K562 (cell line): ENCODE measurements around the gene CNPY4. TPM values are rescaled to one million over a fixed set of nuclear protein-coding genes. Genes with fewer than 3 reads are reported as not detected.

Source experiments
- ARNT ChIP-seq, 2 experiments: fragments of 450-650 bp; IDR thresholded peaks; 2 replicates each; pipeline ENCODE4 v1.6.1; 2016; ENCODE audit warnings: mild to moderate bottlenecking in 1 of 2
- CBX3 ChIP-seq, 2 experiments: IDR thresholded peaks; 1 replicate in 1 of 2; 2 replicates in 1 of 2; pipeline ENCODE4 v1.6.1; 2012; ENCODE audit warnings: inconsistent platforms in 2 of 2, low read length in 2 of 2, borderline replicate concordance in 1 of 2, control low read depth in 1 of 2
- CBX5 ChIP-seq: IDR thresholded peaks from 2 replicates; pipeline ENCODE4 v1.6.1; 2014; ENCODE audit warnings: low read depth, borderline replicate concordance
- E2F3 ChIP-seq: fragments of 250-450 bp; sonication (Bioruptor Pico); IDR thresholded peaks from 2 replicates; pipeline ENCODE4 v1.4.0; 2020; ENCODE audit warnings: mild to moderate bottlenecking
- EGR1 ChIP-seq: fragments of 450-650 bp; conservative IDR thresholded peaks from 2 replicates; pipeline ENCODE4 v1.6.1; 2017; ENCODE audit warnings: mild to moderate bottlenecking
- ETS2 ChIP-seq: IDR thresholded peaks from 2 replicates; pipeline ENCODE4 v1.6.1; 2016; ENCODE audit warnings: borderline replicate concordance, missing genetic modification characterization, mild to moderate bottlenecking, moderate library complexity, missing compliant biosample characterization; ENCODE audit not compliant: poor library complexity, severe bottlenecking
- FOXJ2 ChIP-seq: fragments of 200-800 bp; sonication (Bioruptor generic); IDR thresholded peaks from 2 replicates; pipeline ENCODE4 v1.6.1; 2016; ENCODE audit warnings: missing genetic modification characterization, missing compliant biosample characterization
- HBP1 ChIP-seq: fragments of 450-650 bp; formaldehyde crosslinking; IDR thresholded peaks from 2 replicates; pipeline ENCODE4 v1.4.0; 2022; ENCODE audit warnings: missing genetic modification characterization
- HOXB6 ChIP-seq: fragments of 250-450 bp; sonication (Bioruptor Pico); IDR thresholded peaks from 2 replicates; pipeline ENCODE4 v1.5.1; 2022; ENCODE audit warnings: mild to moderate bottlenecking, borderline replicate concordance
- MED1 ChIP-seq: sonication (generic); formaldehyde crosslinking; IDR thresholded peaks from 2 replicates; pipeline ENCODE4 v1.8.1; 2023; ENCODE audit warnings: missing genetic modification reagents, borderline replicate concordance
- MTF1 ChIP-seq: fragments of 250-450 bp; sonication (Bioruptor Pico); IDR thresholded peaks from 2 replicates; pipeline ENCODE4 v1.9.0; 2021; ENCODE audit warnings: moderate library complexity, mild to moderate bottlenecking, inconsistent platforms, borderline replicate concordance
- MYC ChIP-seq, 2 experiments: fragments of 250-450 bp in 1 of 2; sonication (Bioruptor Pico) in 1 of 2; IDR thresholded peaks; 2 replicates each; pipeline versions ENCODE4 v1.5.1 to v1.6.1; 2012 to 2021; ENCODE audit warnings: low read depth in 2 of 2, borderline replicate concordance in 1 of 2, improper control_type of control experiment in 1 of 2, low read length in 1 of 2, mild to moderate bottlenecking in 1 of 2, moderate library complexity in 1 of 2
- NCOR1 ChIP-seq: fragments of 450-650 bp; IDR thresholded peaks from 2 replicates; pipeline ENCODE4 v1.6.1; 2016; ENCODE audit warnings: mild to moderate bottlenecking, moderate library complexity
- PRMT5 ChIP-seq: sonication (generic); formaldehyde crosslinking; IDR thresholded peaks from 2 replicates; pipeline ENCODE4 v1.5.0; 2020; ENCODE audit warnings: missing genetic modification reagents
- SNIP1 ChIP-seq: fragments of 450-650 bp; IDR thresholded peaks from 2 replicates; pipeline ENCODE4 v1.7.1; 2017; ENCODE audit warnings: low read depth, mild to moderate bottlenecking
- STAT5B ChIP-seq: fragments of 250-450 bp; sonication (Bioruptor Pico); IDR thresholded peaks from 2 replicates; pipeline ENCODE4 v1.8.0; 2021; ENCODE audit warnings: mild to moderate bottlenecking, inconsistent platforms
- XRCC5 ChIP-seq: fragments of 200-400 bp; formaldehyde crosslinking; IDR thresholded peaks from 2 replicates; pipeline ENCODE4 v1.6.1; 2017; ENCODE audit warnings: low read depth, mild to moderate bottlenecking, low read length
- ZNF324 ChIP-seq: fragments of 250-450 bp; sonication (Bioruptor Pico); IDR thresholded peaks from 2 replicates; pipeline ENCODE4 v1.4.0; 2020; ENCODE audit warnings: mild to moderate bottlenecking
- ZNF699 ChIP-seq: fragments of 250-450 bp; sonication (Bioruptor Pico); IDR thresholded peaks from 2 replicates; pipeline ENCODE4 v1.8.0; 2021; ENCODE audit warnings: mild to moderate bottlenecking, moderate library complexity; ENCODE audit not compliant: insufficient replicate concordance
- polyA plus RNA-seq, 8 experiments: library from polyadenylated mRNA; depleted of rRNA in 4 of 8; stranded (reverse) in 5 of 8; unstranded in 3 of 8; fragments of >200 nt; fragmentation: Nextera tagmentation in 2 of 8; fragmentation: Illumina TruSeq in 1 of 8; extraction: Ambion mirVana in 2 of 8; extraction: Trizol in 1 of 8; gene quantifications; 2 replicates each; pipeline versions ENCODE4 v1.2.1 to v1.2.3, GENCODE V29; 2011 to 2014; ENCODE audit warnings: inconsistent platforms in 1 of 8, missing spikeins in 1 of 8
- total RNA-seq, 7 experiments: library from RNA; depleted of rRNA in 6 of 7; stranded (reverse); fragments of >200 nt in 6 of 7; fragmentation: Illumina TruSeq in 2 of 7; extraction: Trizol in 2 of 7; gene quantifications; 2 replicates each; pipeline versions ENCODE4 v1.2.1 to v1.2.3, GENCODE V29; 2011 to 2021; ENCODE audit warnings: low replicate concordance in 1 of 7
- TF ChIP-seq, protein P1 (sequence below), 2 experiments: IDR thresholded peaks; 2 replicates each; pipeline ENCODE4 v1.6.1; 2011; ENCODE audit warnings: borderline replicate concordance in 1 of 2, control low read depth in 1 of 2, low read depth in 1 of 2, low read length in 1 of 2, mild to moderate bottlenecking in 1 of 2, mixed read lengths in 1 of 2, moderate library complexity in 1 of 2; ENCODE audit not compliant: insufficient read depth in 1 of 2, insufficient read length in 1 of 2, poor library complexity in 1 of 2, severe bottlenecking in 1 of 2; ENCODE audit errors: extremely low read depth in 1 of 2
- TF ChIP-seq, protein P2 (sequence below): fragments of 250-450 bp; sonication (Bioruptor Pico); IDR thresholded peaks from 2 replicates; pipeline ENCODE4 v1.4.0; 2020

Gene CNPY4
- total and polyA plus RNA-seq, 9 of the 15 experiments (the other 6 are each of a cell fraction or from before 2014, with no cell fraction given), result 1.9 to 11.2 (median 7.0) TPM

GRCh38 chr7:100126931-100127865 is 7.8 kb downstream of the CNPY4 start, which contains the start of gene MBLAC1 (continued):
- TF ChIP-seq HOXB6 (CRISPR knock-in tag), result no peak
- no peak; the same call in 1 of the 2 replicates for TF ChIP-seq FOXJ2 (tag)
- TF ChIP-seq EGR1, result no peak; the same call in 1 of the 2 replicates
- TF ChIP-seq ZNF699 (CRISPR knock-in tag), result no peak
- no peak for TF ChIP-seq MTF1 (CRISPR knock-in tag)
- TF ChIP-seq, protein P1, sequence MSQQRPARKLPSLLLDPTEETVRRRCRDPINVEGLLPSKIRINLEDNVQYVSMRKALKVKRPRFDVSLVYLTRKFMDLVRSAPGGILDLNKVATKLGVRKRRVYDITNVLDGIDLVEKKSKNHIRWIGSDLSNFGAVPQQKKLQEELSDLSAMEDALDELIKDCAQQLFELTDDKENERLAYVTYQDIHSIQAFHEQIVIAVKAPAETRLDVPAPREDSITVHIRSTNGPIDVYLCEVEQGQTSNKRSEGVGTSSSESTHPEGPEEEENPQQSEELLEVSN (IDR thresholded peaks at IDR 0.05; ENCODE audit: borderline replicate concordance in 1 of 2, extremely low read depth in 1 of 2, insufficient read depth in 1 of 2, insufficient read length in 1 of 2, low read depth in 1 of 2, low read length in 1 of 2, poor library complexity in 1 of 2, severe bottlenecking in 1 of 2), result peak in 1 of 2 experiments; percentile 82
- TF ChIP-seq SNIP1, result no peak
- TF ChIP-seq STAT5B (CRISPR knock-in tag), result no peak
- TF ChIP-seq HBP1 (CRISPR knock-in tag), result no peak
- no peak for TF ChIP-seq XRCC5
- TF ChIP-seq ARNT (IDR thresholded peaks at IDR 0.05), result no peak
- TF ChIP-seq NCOR1, result 0 out of 2 replicates have a peak, but pooled peaks have one; percentile 51
- peak in 1 of 2 experiments; percentile 65; a peak in 2 of 3 replicates for TF ChIP-seq CBX3 (IDR thresholded peaks at IDR 0.05; ENCODE audit: borderline replicate concordance in 1 of 2, low read length in 2 of 2)
- 0 out of 2 replicates have a peak, but pooled peaks have one; percentile 28 for TF ChIP-seq PRMT5 (CRISPR knock-in tag)
- TF ChIP-seq ETS2, result no peak
- TF ChIP-seq MED1 (CRISPR knock-in tag), result no peak
- peak; percentile 80; the same call in 1 of the 2 replicates for TF ChIP-seq MYC (IDR thresholded peaks at IDR 0.05; ENCODE audit: low read depth, low read length)
- TF ChIP-seq MYC (CRISPR knock-in tag; IDR thresholded peaks at IDR 0.05; ENCODE audit: borderline replicate concordance, low read depth), result no peak
- TF ChIP-seq E2F3 (CRISPR knock-in tag), result no peak
- no peak for TF ChIP-seq ZNF324 (CRISPR knock-in tag)
- TF ChIP-seq, protein P2, sequence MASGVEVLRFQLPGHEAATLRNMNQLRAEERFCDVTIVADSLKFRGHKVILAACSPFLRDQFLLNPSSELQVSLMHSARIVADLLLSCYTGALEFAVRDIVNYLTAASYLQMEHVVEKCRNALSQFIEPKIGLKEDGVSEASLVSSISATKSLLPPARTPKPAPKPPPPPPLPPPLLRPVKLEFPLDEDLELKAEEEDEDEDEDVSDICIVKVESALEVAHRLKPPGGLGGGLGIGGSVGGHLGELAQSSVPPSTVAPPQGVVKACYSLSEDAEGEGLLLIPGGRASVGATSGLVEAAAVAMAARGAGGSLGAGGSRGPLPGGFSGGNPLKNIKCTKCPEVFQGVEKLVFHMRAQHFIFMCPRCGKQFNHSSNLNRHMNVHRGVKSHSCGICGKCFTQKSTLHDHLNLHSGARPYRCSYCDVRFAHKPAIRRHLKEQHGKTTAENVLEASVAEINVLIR, result no peak
- no peak; the same call in 1 of the 2 replicates for TF ChIP-seq CBX5
